ENCODE results near the gene CHD1.

DNA sequence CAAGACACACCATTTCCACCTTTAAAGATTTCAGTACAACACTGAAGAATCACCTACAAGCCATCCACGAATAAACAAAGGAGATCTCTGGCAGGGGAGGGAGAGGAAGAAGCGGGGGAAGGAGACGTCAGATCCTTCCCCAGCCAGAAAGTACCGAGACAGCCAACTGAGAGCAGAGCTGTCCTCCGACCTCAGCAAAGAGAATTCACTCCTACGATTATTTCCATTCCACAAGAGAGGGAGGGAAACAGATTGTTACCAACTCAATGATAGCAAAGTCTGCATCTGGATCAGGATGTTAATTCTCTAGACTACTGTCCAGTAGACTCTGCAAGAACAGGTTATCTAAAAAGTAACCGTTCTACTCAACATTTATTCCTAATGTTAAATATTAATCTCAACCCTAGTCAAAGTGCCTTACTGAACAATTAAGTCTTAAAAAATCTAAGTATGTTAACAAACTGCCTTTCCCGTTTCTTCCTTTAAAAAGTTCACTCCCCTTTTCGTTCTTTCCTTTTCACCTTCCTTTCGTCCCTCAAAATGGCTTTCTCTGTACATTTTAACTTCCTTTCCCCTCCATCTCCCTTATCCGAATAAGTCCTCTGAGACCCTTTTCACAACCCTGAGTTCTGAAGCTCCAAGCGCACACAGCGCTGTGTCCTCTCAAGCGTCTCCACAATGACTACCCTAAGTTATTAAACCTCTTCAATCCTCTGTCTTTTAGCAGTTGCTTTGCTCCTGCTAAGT lies 1.4 kb downstream of the CHD1 start:
- TF ChIP-seq, protein P1, sequence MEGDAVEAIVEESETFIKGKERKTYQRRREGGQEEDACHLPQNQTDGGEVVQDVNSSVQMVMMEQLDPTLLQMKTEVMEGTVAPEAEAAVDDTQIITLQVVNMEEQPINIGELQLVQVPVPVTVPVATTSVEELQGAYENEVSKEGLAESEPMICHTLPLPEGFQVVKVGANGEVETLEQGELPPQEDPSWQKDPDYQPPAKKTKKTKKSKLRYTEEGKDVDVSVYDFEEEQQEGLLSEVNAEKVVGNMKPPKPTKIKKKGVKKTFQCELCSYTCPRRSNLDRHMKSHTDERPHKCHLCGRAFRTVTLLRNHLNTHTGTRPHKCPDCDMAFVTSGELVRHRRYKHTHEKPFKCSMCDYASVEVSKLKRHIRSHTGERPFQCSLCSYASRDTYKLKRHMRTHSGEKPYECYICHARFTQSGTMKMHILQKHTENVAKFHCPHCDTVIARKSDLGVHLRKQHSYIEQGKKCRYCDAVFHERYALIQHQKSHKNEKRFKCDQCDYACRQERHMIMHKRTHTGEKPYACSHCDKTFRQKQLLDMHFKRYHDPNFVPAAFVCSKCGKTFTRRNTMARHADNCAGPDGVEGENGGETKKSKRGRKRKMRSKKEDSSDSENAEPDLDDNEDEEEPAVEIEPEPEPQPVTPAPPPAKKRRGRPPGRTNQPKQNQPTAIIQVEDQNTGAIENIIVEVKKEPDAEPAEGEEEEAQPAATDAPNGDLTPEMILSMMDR (conservative IDR thresholded peaks at IDR 0.05): no peak
- TF ChIP-seq ZFX (IDR thresholded peaks at IDR 0.05): no peak

Data from C4-2B (cell line).